ENCODE results near the gene AKAP6.

Gene AKAP6

DNA sequence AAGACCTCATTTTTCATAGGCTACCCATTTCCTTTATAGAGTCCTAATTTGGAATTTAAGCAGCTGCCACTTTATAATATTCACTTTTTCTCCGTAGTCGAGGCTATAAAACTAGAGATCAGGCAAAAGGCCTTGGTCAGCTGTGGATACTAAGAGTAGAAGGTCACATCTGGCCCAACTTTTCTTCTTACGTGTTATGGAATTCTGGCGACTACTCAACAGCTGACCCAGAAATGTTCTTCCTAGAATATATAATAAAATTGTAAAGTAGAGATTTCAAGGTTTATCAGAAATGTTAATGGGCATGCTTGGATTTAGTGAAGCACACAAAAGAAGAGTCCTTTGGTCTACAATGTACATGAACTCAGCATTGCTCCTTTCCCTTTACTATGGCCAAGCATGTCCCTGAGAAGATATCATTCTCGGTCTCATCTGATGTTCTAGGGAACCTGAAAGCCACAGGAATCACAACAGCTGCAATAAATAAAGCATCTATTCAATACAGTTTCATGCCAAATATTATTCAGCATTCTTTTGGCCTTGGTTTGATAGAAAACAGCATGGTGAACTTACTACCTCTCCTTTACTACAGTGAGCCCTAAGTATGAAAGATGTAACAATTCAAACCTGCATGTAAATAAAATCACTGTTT lies 348.2 kb downstream of the AKAP6 start:
- DNase-seq (ENCODE audit: low read depth): no peak

DNA sequence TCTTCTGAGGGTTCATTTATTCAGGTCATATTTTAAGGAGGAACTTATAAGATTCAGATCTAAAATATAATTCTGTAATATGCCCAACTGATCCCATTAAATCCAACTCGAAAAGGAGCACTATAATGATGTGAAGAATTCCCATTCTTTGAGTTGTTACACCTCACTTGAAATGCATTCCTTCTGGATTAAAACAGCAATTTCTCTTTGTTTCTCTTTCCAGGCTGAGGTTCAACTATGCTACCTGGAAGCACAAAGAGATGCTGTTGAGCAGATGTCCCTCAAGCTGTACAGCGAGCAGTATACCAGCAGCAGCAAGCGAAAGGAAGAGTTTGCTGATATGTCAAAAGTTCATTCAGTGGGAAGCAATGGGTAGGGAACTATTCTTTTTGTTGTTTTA lies 349.0 kb downstream of the AKAP6 start:
- DNase-seq (ENCODE audit: low read depth): no peak

DNA sequence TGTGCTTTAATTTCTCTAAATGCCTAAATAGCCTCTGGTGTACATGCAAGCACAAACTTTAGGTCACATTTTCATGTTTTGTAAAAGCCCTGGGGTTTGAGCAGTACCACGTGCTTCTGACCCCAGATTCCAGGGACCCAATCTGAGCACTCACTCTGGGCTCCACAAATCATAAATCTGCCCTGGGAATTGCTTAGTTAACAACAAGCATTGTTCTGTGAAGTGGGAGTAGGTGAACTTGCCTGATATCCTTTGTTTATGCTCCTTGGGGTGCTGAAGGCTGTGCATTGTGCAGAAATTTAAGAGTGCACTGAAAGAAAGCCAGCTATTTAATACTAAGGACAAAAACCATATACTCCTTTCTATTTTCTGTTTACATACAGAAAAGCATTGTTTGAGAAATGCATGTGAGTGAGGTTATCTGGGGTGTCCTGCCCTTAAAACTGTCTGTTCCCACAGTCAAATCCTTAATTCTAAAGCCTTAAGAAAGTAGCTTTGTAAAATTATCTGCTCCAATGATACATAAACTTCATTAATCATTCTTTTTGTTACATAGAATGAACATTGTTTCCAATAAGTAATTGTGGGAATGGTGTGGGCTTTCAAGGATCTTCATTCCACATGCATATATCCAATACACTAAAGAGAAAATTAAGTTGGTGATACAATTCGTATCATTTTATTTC lies 351.0 kb downstream of the AKAP6 start:
- no peak for DNase-seq (ENCODE audit: low read depth)

DNA sequence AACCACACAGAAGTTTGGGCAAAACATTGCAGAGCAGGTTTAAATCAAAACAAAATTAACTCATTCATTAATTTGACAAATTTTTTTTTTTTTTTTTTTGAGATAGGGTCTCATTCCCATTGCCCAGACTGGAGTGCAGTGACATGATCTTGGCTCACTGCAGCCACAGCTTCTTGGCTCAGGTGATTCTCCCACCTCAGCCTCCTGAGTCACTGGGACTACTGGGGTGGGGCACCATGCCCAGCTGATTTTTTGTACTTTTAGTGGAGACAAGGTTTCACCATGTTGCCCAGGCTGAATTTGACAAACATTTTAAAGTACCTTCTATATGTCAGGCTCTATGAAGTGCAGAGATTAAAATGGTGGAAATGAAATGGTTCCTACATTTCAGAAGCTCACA lies 352.5 kb downstream of the AKAP6 start:
- DNase-seq (ENCODE audit: low read depth): no peak

DNA sequence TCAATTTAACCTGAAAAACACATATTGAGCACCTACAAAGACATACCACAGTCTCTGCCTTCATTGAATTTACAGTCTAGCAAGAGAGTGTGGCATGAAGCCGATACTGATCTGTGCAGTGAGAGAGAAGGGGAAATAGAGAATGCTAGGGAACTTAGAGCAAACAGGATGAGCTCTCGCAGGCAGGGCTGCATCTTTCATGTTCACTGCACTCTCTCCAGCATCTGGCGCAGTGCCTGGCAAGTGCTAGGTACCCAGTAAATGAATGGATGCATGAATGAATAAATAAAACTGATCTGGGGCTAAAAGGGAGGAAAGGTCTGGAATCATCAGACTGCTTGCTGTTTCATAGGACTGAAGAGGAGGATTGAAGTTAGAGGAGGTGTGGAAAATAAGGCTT lies 353.1 kb downstream of the AKAP6 start:
- no peak for DNase-seq (ENCODE audit: low read depth)

DNA sequence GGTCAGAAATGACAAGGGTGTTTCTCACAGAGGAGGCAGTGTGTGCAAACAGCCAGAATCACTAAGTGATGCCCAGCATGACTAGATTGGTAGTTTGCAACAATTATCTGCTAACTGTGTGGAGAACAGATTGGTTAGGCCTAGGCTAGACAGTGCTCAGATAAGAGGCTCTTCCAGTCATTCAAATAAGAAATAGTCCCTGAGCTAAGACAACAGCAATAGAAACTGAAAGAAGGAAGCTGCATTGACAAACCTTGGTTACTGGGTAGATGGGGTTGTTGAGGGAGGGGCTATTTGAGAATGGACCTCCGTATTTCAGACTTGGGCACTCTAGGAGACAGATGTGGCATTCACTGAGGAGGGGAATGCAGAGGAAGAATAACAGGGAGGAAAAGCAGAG lies 354.6 kb downstream of the AKAP6 start:
- no peak for DNase-seq (ENCODE audit: low read depth)

DNA sequence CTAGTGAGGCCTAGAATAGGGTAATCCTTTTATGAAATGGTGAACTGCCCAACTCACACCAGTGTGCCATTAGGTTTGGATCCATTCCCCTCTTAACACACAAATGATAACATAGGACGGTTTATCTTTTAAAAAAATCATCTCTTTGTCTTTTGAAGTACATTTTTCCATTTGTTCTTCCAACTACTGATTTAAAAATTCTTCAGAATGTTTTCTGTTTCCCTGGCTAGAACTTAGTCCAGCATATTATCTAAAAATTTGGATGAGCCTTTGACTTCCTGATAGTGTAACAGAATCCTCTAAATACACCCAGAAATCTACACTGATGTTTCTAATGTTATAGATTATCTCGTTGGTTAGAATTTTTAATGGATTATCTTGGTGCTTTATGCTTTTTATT lies 359.8 kb downstream of the AKAP6 start:
- DNase-seq (ENCODE audit: low read depth): no peak

DNA sequence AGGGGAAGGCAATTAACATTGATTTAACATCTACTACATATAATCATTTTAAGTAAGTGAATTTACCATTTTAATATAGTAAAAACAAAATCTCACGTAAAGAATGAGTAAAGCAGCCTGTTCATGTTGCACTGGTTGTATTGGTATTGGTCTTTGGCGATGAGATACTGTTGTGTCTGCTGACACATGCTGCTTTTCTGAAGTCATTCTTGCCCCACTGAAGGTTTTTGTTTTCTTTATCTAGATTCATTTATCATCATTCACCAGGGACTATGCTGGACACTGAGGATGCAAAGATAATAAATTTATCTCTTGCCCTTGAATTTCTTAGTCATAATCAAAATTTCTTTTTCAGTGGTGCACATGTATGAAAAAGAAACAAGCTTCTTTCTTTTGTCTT lies 363.3 kb downstream of the AKAP6 start:
- no peak for DNase-seq (ENCODE audit: low read depth)

DNA sequence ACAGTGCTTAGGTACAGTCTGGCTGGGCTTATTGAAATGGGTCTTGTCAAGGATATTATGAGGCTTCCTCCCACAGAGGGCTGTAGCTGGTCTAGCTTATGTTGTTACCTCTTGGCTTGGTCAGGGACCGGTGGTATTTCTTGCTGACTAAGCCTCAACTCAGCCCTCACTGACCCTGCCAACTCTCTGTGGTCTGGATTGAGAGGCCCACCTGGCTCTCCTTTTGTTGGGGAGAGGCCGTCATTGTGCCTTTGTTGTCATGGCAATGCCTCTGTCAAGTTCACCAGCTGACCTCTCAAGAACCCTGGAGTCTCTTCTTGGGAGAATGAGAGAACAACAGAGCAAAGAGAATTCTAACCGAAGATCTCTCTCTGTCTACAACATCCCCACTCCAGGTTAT lies 364.0 kb downstream of the AKAP6 start:
- DNase-seq (ENCODE audit: low read depth): peak; percentile 43

DNA sequence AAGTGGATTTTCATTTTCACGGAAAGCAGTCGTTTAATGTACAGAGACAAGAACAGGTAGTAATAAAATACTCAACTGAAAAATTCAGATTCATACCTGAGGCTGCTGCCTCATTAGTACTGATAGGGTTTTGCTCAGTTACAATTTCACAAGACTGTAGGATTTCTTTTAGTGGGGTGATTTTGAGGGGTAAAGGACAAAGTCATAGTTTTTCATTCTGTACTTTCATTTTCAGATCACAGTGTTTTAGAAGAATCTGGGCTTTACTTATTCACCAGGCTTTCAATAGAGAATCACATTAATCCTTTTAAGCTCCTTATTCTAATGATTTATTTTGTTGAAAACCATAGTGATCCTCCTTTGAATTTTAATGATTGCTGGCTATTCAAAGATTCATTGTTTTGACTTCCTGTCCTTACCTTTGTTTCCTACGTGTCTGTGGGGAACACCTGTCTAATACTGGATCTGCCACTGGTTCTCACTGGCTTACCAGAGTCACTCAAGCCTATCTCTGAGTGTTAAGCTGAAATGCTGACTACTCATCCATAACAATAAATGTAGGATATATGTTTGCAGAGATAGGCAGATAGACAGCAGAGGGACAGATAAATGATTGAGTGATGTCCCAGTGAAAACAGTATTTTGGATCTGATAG lies 365.8 kb downstream of the AKAP6 start:
- DNase-seq (ENCODE audit: low read depth): no peak

DNA sequence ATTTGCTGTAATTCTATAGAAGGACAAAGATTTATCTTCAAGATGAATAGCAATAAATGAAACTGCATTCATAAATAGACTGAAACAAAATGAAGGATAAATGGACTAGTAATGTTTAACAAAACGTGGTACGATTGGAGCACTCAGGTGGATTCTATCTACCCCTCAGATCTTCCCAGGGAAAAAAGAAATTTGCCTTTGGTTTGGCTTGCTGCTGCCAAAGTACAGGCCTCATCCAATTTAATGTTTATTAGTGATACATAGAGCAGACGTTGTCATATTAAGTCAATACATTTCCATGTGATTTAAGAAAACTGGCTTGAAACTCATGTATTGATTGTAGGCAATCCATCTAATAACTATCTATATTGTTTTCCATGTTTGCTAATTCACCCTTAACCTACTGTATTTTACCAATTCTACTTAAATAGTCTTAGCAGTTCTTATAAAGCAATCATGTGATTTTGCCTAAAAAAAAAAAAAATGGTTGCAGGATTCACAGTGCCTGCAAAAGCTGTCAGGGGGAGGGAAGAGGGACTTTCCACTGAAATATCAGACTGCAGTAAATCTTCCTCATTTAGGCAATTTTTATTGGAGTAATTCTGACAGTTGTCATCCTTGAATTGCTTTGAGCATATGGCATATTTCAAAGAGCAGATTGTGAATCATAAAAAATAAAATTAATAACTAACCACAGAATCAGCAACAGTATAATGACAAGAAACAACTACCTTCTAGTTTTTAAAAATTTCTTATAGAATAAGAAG lies 367.4 kb downstream of the AKAP6 start:
- no peak for DNase-seq (ENCODE audit: low read depth)

DNA sequence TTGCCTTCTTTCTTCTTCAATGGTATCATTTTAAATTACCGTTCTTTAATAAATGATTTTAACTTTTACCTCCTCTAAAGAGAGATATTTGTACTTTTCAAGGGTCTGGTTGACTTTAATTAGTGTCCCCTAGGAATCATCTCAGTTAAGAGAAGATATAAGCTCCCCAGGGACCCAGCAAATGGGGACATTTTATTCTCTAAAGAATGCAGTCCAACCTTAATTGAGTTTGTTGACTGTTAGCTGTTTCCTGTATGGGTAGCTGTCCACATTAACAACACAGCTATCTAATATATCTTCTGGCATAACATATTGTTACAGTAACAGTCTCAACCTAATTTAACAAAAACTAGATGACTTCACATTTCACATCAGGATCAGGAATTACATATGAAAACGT lies 368.0 kb downstream of the AKAP6 start:
- DNase-seq (ENCODE audit: low read depth): no peak

DNA sequence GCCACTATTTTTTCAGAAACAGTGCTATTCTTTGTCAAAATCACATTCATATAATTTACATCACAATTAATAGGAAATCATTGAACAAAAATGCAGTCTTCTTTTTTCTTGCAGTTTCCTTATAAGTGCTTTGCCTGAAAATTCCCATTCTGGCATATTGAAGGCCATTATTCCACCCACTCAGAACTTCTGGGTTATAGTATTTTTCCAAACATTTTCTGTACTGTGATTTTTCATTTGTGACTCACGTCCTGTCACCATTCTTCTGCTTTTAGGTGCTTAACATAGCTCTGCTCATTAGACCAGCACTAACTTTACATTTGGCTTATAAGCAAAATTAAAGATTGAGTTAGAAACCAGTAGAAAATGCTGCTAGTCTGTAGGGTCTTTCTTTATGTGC lies 368.6 kb downstream of the AKAP6 start:
- peak; percentile 53 for DNase-seq (ENCODE audit: low read depth)

DNA sequence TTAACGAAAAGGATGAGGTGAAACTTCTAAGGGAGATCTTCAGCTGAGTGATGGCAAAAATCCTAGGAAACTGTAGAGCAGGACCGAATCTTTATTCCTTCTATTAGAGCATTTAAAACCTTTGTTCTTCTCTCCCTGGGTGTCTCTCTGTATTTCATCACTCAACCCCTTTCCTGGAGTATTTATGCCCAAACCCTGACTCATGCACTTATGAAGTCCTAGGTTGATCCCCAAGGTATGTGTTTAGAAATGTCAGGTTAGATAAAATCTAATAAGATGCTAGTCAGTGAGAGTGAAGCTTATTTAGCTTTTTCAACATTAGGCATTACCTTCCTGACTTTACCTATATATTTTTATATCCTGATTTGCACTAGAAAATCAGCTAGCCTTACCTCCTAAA lies 369.7 kb downstream of the AKAP6 start:
- peak; percentile 50 for DNase-seq (ENCODE audit: low read depth)

DNA sequence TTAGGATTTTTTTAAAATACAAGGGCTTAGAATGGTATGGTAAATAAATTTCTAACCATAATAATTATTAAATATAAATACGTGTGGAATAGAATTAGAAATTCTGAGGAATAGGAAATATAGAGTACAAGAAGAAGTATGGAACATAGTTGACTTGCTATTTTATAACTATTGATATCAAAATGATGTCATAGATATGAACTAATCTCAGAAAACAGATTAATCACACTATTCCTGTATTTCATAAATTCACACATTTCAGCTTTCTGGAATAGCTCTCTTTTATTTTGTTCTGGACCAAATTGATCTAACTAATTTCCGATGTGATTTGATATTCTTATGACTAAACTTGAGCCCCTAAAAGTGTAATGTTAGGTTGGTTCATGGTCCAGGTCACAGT lies 372.4 kb downstream of the AKAP6 start:
- DNase-seq (ENCODE audit: low read depth): no peak

DNA sequence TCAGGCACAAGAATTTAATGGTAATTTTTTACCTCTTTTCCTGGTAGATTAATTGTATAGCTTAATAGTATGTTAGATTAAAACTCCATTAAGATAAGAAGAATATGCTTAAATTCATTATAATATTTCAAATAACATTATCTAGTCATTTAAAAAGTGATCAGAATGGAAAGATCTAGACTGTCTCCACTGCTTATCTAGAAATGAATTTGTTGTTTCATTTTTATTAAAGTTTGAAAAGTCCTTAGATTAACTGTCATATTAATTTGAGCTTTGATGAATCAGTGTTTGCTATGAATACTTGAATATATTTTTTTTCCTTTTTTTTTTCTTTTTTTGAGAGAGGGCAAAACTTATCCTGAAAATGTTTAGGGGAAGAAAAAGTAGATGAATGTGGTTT lies 373.0 kb downstream of the AKAP6 start:
- no peak for DNase-seq (ENCODE audit: low read depth)

DNA sequence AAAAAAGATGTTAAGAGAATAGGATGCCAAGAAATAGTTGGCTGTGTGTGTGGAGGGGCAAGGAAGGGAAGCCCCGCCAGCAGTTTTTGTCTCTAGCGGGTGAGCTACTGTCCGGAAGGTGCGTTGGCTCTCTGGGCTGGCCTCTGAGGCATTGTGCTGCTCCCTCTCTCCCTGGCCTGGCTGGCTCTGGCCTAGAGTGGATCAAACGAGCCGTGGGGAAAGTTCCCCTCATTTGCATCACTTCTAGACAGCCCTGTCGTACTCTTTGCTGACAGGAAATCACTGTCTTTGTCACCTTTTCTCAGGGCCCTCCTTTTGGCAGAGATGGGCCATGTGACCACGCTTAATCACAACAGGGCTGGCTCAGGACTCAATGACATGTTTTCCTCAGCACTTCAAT lies 373.5 kb downstream of the AKAP6 start:
- no peak for DNase-seq (ENCODE audit: low read depth)

DNA sequence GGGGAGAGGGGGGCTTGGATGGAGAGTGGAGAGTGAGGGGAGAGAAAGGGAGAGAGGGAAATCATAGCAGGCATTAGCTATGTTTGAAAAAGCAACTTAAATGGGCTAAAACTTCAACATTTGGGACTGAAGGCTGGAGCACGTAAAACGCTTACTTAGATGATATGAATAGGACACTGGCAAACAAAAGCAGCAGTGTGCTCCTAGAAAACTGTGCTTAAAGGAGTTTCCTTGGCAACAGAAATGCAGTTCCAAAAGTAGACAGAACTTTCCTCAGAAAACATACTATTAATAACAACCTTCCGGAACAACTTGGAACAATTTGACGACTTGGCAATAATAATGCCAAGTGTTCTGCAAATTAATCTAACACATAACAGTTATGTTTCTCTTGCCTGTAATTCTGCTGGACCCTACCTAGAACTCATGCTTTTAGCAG lies 374.1 kb downstream of the AKAP6 start:
- DNase-seq (ENCODE audit: low read depth): no peak

DNA sequence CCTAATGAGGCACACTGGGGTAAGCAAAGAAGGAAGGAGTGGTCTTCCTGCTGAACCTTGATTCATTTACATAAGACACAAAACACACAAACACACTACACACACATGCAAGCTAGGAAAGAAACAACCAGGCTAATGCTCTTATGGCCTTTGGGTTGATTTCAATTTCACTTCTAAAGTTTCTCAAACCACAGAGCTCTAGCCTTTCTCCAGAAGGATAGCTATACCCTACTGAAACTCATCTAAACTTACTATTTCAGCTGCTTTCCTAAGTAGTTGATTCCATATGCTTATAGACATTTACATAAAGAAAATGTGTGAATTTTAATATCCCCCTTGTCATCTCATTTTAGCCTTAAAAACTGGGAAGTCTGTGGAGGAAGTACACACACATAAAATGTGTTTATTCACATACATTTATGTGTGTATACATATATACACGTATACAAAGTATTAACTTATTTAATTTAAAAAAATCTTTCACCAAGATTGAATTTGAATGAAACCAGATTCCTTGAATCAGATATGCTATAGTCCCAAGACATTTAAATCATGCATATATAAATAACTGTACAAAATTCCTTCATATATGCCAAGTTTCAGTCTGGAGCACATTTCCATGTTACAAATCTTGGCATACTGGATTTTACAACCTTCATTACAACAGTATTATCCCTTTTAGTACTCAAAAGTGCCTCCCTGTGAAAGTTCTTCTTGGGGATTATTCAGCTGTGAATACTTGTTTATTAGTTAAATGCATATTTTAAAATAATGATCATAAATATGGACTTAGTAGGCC lies 377.8 kb downstream of the AKAP6 start:
- DNase-seq (ENCODE audit: low read depth): no peak

DNA sequence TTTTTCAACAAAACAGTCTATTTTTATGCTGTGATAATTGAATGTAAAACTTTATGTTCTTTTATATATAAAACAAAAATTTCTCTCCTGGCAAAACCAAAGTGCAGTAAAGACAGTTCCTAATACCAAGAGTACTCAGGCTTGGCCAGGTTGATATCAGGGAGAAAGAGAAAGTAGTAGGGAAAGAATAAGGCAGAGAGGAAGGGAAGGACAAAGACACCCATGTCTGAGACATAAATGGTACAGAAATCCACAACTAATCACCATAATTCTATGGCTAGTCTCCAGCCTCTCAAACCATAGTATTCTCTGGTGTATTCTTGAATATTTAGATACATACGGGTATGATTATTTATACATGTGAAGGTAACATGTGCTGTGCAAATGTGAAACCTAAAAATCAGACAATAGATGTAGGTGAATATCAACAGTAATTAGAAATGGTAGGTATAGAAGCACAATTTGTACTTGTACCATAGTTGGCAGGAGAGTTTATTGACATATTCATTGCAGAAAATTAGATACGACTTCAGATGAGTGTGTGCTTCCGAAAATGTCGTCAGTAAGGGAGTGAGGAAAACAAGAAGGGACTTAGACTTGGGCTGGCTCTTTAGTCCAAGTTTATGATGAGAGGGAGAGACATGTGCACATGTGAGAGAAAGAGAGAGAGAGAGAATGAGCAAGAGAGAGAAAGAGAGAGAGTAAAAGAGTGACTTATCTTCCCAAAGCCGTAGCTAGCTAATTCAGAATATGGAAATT lies 378.8 kb downstream of the AKAP6 start:
- no peak for DNase-seq (ENCODE audit: low read depth)

DNA sequence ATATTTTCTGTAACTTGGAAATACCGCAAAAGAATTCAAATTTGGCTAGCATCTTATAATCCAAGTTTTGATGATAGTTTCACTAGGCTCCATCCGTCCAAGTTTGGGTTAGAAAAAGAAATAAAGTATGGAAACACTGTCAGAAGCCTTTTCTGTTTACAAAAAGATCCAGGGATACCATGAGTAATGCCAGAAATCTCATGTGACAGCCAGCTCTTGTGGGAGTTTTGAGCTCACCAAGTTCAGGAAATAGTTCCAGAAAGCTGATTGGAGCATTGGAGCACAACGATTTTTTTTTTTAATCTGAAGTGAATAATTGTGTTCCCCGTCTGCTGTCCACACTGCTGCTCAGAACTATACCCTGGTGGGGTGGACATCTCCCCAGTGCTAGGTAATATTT lies 379.9 kb downstream of the AKAP6 start:
- peak; percentile 72 for DNase-seq (ENCODE audit: low read depth)

All from ELR (cell line).